ENCODE data around the gene FICD. TPM values are rescaled to one million over a fixed set of nuclear protein-coding genes. Genes with fewer than 3 reads are reported as not detected.
A peak's percentile ranks its signal among the peaks of the same experiment; 100 is the strongest.

Gene FICD
- total and polyA plus RNA-seq, 12 donors, result 2.7 to 77.5 (median 13.0) TPM

- peaks cover 15 to 58% of the 10 kb centered on the region in 2 donors for H3K4me1 ChIP-seq (replicated peaks in 1 of 2)
- WGBS, 4 donors, result 83 to 87% (median 85%) methylated on average over 12 to 14 of the region's 14 CpGs
- H3K27me3 ChIP-seq, result no peaks in the 10 kb centered on the region
- no peak overlapping the region for H3K4me3 ChIP-seq
- intact Hi-C loops (cut with DNase I), result no loop called here
- peaks cover 0 to 2% of the 10 kb centered on the region in 2 donors for H3K36me3 ChIP-seq (replicated peaks in 1 of 2)
- no peaks in the 10 kb centered on the region for H3K9me3 ChIP-seq (replicated peaks in 1 of 3)
- no peak for TF ChIP-seq POLR2A (IDR thresholded peaks at IDR 0.05)
- DNase-seq, result no peak
- no peak overlapping the region for H3K27ac ChIP-seq
Measured at GRCh38 chr12:108559007-108559655, 44.1 kb downstream of the FICD start.

GRCh38 chr12:108559748-108560147, 44.7 kb downstream of the FICD start:
- no peak for DNase-seq
- H3K4me1 ChIP-seq (replicated peaks in 1 of 2), result peaks cover 15 to 61% of the 10 kb centered on the region in 2 donors
- H3K36me3 ChIP-seq (replicated peaks in 1 of 2), result peaks cover 0 to 8% of the 10 kb centered on the region in 2 donors
- H3K27ac ChIP-seq, result peak overlapping the region in 1 of 5 donors; percentile 98
- H3K9me3 ChIP-seq (replicated peaks in 1 of 3), result no peaks in the 10 kb centered on the region
- intact Hi-C loops (cut with DNase I), result loop anchor here in 1 of 2 donors (10.0 kb wide), 1 partner anchor 235 kb away; no protein-coding TSS in a partner anchor
- H3K4me3 ChIP-seq, result peak overlapping the region in 2 of 4 donors; percentile 81 to 85
- H3K27me3 ChIP-seq, result no peaks in the 10 kb centered on the region
- 49 to 71% (median 55%) methylated on average over 3 of the region's 3 CpGs for WGBS, 4 donors
- TF ChIP-seq POLR2A (IDR thresholded peaks at IDR 0.05), result no peak
- TF ChIP-seq, protein P1, sequence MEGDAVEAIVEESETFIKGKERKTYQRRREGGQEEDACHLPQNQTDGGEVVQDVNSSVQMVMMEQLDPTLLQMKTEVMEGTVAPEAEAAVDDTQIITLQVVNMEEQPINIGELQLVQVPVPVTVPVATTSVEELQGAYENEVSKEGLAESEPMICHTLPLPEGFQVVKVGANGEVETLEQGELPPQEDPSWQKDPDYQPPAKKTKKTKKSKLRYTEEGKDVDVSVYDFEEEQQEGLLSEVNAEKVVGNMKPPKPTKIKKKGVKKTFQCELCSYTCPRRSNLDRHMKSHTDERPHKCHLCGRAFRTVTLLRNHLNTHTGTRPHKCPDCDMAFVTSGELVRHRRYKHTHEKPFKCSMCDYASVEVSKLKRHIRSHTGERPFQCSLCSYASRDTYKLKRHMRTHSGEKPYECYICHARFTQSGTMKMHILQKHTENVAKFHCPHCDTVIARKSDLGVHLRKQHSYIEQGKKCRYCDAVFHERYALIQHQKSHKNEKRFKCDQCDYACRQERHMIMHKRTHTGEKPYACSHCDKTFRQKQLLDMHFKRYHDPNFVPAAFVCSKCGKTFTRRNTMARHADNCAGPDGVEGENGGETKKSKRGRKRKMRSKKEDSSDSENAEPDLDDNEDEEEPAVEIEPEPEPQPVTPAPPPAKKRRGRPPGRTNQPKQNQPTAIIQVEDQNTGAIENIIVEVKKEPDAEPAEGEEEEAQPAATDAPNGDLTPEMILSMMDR (IDR thresholded peaks at IDR 0.05), result no peak

DNA sequence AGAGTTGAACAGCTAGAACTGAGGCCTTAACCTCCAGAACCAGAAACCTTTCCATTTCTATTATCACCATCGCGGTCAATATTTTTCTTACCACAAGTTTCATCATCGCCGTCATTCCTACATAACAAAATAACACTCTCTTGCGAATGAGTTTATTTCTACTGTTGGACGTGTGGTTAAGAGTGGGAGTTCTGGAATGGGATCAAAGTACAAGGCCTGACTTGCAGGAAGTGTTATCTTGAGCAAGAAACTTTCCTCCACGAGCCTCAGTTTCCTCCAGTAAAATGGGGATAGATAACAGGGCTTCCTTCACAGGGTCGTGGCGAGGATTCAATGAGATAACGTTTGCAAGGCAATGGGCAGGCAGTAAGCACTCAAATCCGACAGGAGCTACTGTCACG, 45.2 kb downstream of the FICD start:
- no peaks in the 10 kb centered on the region for H3K9me3 ChIP-seq (replicated peaks in 1 of 3)
- 1 to 3% (median 2%) methylated on average over 9 to 12 of the region's 12 CpGs for WGBS, 4 donors

GRCh38 chr12:108560752-108561719, 46.0 kb downstream of the FICD start, which contains the start of gene SART3:
Gene SART3, minus strand, starts transcription at chr12:108561173. Its CDS starts 19 bp downstream, at chr12:108561154.
- Histone ChIP-seq H3K36me3 (replicated peaks in 1 of 2) (peaks cover 0 to 21% of the 10 kb centered on the region in 2 donors), H3K4me3 (peak within 1 kb of the TSS; percentile 71 to 97 (median 83)), H3K27me3 (no peaks in the 10 kb centered on the region), H3K9me3 (replicated peaks in 1 of 3) (no peaks in the 10 kb centered on the region), H3K27ac (peak within 1 kb of the TSS; percentile 90 to 98 (median 94)), H3K4me1 (replicated peaks in 1 of 2) (peaks cover 20 to 68% of the 10 kb centered on the region in 2 donors)
- WGBS, 4 donors, result 0 to 1% (median 0%) methylated on average over 49 to 57 of the region's 57 CpGs
- intact Hi-C loops (cut with DNase I), result loop anchor here in 1 of 2 donors (10.0 kb wide), 1 partner anchor 234 kb away; no protein-coding TSS in a partner anchor
- DNase-seq, result peak; percentile 77 to 83 (median 79)
- TF ChIP-seq, protein P1 (IDR thresholded peaks at IDR 0.05), result no peak
- TF ChIP-seq POLR2A (IDR thresholded peaks at IDR 0.05), result peak; percentile 37 to 52

More for the DNA sequence above, 45.2 kb downstream of the FICD start:
- intact Hi-C loops (cut with DNase I), result loop anchor here in 1 of 2 donors (10.0 kb wide), 1 partner anchor 234 kb away; no protein-coding TSS in a partner anchor
- Histone ChIP-seq H3K4me1 (replicated peaks in 1 of 2) (peaks cover 15 to 64% of the 10 kb centered on the region in 2 donors), H3K4me3 (peak overlapping the region; percentile 71 to 97 (median 83)), H3K27me3 (no peaks in the 10 kb centered on the region), H3K27ac (peak overlapping the region in 4 of 5 donors; percentile 94 to 98 (median 94)), H3K36me3 (replicated peaks in 1 of 2) (peaks cover 0 to 14% of the 10 kb centered on the region in 2 donors)
- DNase-seq, result no peak
- no peak for TF ChIP-seq POLR2A (IDR thresholded peaks at IDR 0.05)
- TF ChIP-seq, protein P1 (IDR thresholded peaks at IDR 0.05), result no peak
